Sigmoid colon (tissue), 7 donors: ENCODE data around the gene OR4N5. TPM values are rescaled to one million over a fixed set of nuclear protein-coding genes. Genes with fewer than 3 reads are reported as not detected.
"Not testable (repeated sequence)": the region's sequence is repeated elsewhere in the genome, so short reads cannot be mapped to it uniquely, and the experiment has no call there.

Source experiments
- DNase-seq: peaks from one replicate; pipeline ENCODE4 v3.0.0-alpha.2; 2019
- H3K27ac ChIP-seq, 4 donors: fragments of 200-600 bp; sonication (generic); one replicate each; pipeline ENCODE4 v1.5.1; 2016 to 2019; ENCODE audit warnings: mild to moderate bottlenecking in 1 of 4
- H3K27me3 ChIP-seq, 3 donors: fragments of 200-600 bp; sonication (generic); one replicate each; pipeline ENCODE4 v1.5.1; 2019; ENCODE audit warnings: mild to moderate bottlenecking in 1 of 3
- H3K36me3 ChIP-seq, 4 donors: fragments of 200-600 bp; sonication (generic); one replicate each; pipeline ENCODE4 v1.5.1; 2016 to 2019
- H3K4me1 ChIP-seq, 4 donors: fragments of 200-600 bp; sonication (generic); one replicate each; pipeline ENCODE4 v1.5.1; 2017 to 2019
- H3K4me3 ChIP-seq, 4 donors: fragments of 200-600 bp; sonication (generic); one replicate each; pipeline ENCODE4 v1.5.1; 2017 to 2019; ENCODE audit warnings: mild to moderate bottlenecking in 2 of 4, moderate library complexity in 1 of 4
- H3K9me3 ChIP-seq, 4 donors: fragments of 200-600 bp in 3 of 4; sonication (generic) in 3 of 4; one replicate each; pipeline versions ENCODE4 v1.5.1 to v1.6.1; 2013 to 2019
- CTCF ChIP-seq, 4 experiments: fragments of 450-650 bp in 3 of 4; fragments of 200-600 bp in 1 of 4; IDR thresholded peaks; one replicate each; pipeline ENCODE4 v1.5.1; 2016 to 2019; ENCODE audit warnings: antibody characterized with exemption in 4 of 4, mild to moderate bottlenecking in 3 of 4, moderate library complexity in 2 of 4
- EP300 ChIP-seq, 4 donors: sonication (generic); formaldehyde crosslinking; IDR thresholded peaks; one replicate each; pipeline ENCODE4 v1.6.1; 2017; ENCODE audit warnings: antibody characterized with exemption in 4 of 4
- POLR2A ChIP-seq, 2 donors: fragments of 450-650 bp; IDR thresholded peaks; one replicate each; pipeline ENCODE4 v1.6.1; 2016; ENCODE audit warnings: antibody characterized with exemption in 2 of 2, mild to moderate bottlenecking in 2 of 2, moderate library complexity in 2 of 2
- POLR2AphosphoS5 ChIP-seq, 4 donors: sonication (generic); formaldehyde crosslinking; IDR thresholded peaks; one replicate each; pipeline ENCODE4 v1.6.1; 2017; ENCODE audit warnings: antibody characterized with exemption in 4 of 4
- WGBS, 2 donors: extraction: QIAGEN DNeasy Blood & Tissue Kit; methylation state at CpG; one replicate each; pipeline ENCODE4 v1.1.7; 2013; 5-methylcytosine and 5-hydroxymethylcytosine counted together
- intact Hi-C: fragments of 100-400 bp; cut with DNase I; formaldehyde crosslinking; loops from one replicate; pipeline ENCODE4 v1.15.1; 2023
- polyA plus RNA-seq, 3 donors: library from polyadenylated mRNA; stranded (reverse); fragments of 200-250 nt; gene quantifications; one replicate each; pipeline ENCODE4 v1.2.3, GENCODE V29; 2013
- total RNA-seq, 4 donors: library from RNA; depleted of rRNA; stranded (reverse); fragments of >200 nt; gene quantifications; one replicate each; pipeline ENCODE4 v1.1.0, GENCODE V29; 2016
- donor health status: healthy with polysubstance abuse.
- donor health status: Bipolar disorder and iron deficiency.
- donor health status: healthy.

The OR4N5 gene
- total RNA-seq (not detected), polyA plus RNA-seq (not detected)

GRCh38 chr14:20138520-20138919 is at the start of gene OR4N5:
Gene OR4N5, plus strand, starts transcription at chr14:20138820. Its CDS starts 4,916 bp downstream, at chr14:20143736.
- Histone ChIP-seq H3K27ac (no peak within 1 kb of the TSS), H3K4me3 (no peak within 1 kb of the TSS), H3K36me3 (no peaks in the 10 kb centered on the region), H3K9me3 (no peaks in the 10 kb centered on the region), H3K27me3 (no peaks in the 10 kb centered on the region), H3K4me1 (no peaks in the 10 kb centered on the region)
- 82 to 93% methylated on average over 2 of the region's 2 CpGs for WGBS, 2 donors
- no peak for DNase-seq
- no peak for TF ChIP-seq POLR2A (IDR thresholded peaks at IDR 0.05)
- TF ChIP-seq EP300 (IDR thresholded peaks at IDR 0.05) = no peak
- TF ChIP-seq POLR2AphosphoS5 (IDR thresholded peaks at IDR 0.05) = no peak
- TF ChIP-seq CTCF (IDR thresholded peaks at IDR 0.05) = no peak
- intact Hi-C loops = no loop called here

GRCh38 chr14:20092050-20092449 is 46.6 kb upstream of the OR4N5 start:
- DNase-seq = no peak
- H3K36me3 ChIP-seq = no peaks in the 10 kb centered on the region
- H3K27me3 ChIP-seq = no peaks in the 10 kb centered on the region
- no peaks in the 10 kb centered on the region for H3K9me3 ChIP-seq
- H3K4me3 ChIP-seq = no peak overlapping the region
- no peak overlapping the region for H3K27ac ChIP-seq
- TF ChIP-seq EP300 (IDR thresholded peaks at IDR 0.05) (no peak), CTCF (IDR thresholded peaks at IDR 0.05) (no peak), POLR2AphosphoS5 (IDR thresholded peaks at IDR 0.05) (no peak), POLR2A (IDR thresholded peaks at IDR 0.05) (no peak)
- intact Hi-C loops = no loop called here
- 45 to 52% methylated on average over 4 of the region's 4 CpGs for WGBS, 2 donors
- H3K4me1 ChIP-seq = no peaks in the 10 kb centered on the region

- intact Hi-C loops = no loop called here
- Histone ChIP-seq H3K9me3 (no peaks in the 10 kb centered on the region), H3K27me3 (no peaks in the 10 kb centered on the region), H3K4me3 (no peak overlapping the region), H3K27ac (no peak overlapping the region), H3K4me1 (no peaks in the 10 kb centered on the region), H3K36me3 (no peaks in the 10 kb centered on the region)
- 31 to 34% methylated on average over 4 of the region's 4 CpGs for WGBS, 2 donors
- no peak for DNase-seq
- TF ChIP-seq POLR2A (IDR thresholded peaks at IDR 0.05) = no peak
- no peak for TF ChIP-seq CTCF (IDR thresholded peaks at IDR 0.05)
- no peak for TF ChIP-seq POLR2AphosphoS5 (IDR thresholded peaks at IDR 0.05)
- no peak for TF ChIP-seq EP300 (IDR thresholded peaks at IDR 0.05)
These were observed 45.2 kb upstream of the OR4N5 start for GRCh38 chr14:20093442-20093841.

- intact Hi-C loops, H3K27me3 ChIP-seq, H3K9me3 ChIP-seq, H3K4me1 ChIP-seq, H3K36me3 ChIP-seq, DNase-seq, H3K4me3 ChIP-seq, H3K27ac ChIP-seq: not testable (repeated sequence)
- 89 to 90% methylated on average over 32 of the region's 32 CpGs for WGBS, 2 donors
These were observed 39.5 kb upstream of the OR4N5 start for GRCh38 chr14:20098926-20099770.

GRCh38 chr14:20110438-20110837 is 28.2 kb upstream of the OR4N5 start, which contains the start of gene OR4K17:
Gene OR4K17, plus strand, starts transcription at chr14:20110739. Its CDS starts 6,761 bp downstream, at chr14:20117500.
- Histone ChIP-seq H3K9me3 (no peaks in the 10 kb centered on the region), H3K27ac (no peak within 1 kb of the TSS), H3K27me3 (no peaks in the 10 kb centered on the region), H3K4me1 (no peaks in the 10 kb centered on the region), H3K4me3 (no peak within 1 kb of the TSS), H3K36me3 (no peaks in the 10 kb centered on the region)
- WGBS, 2 donors = 58 to 59% methylated on average over 3 of the region's 3 CpGs
- DNase-seq = no peak
- intact Hi-C loops = no loop called here
- TF ChIP-seq POLR2A (IDR thresholded peaks at IDR 0.05) (no peak), CTCF (IDR thresholded peaks at IDR 0.05) (no peak), POLR2AphosphoS5 (IDR thresholded peaks at IDR 0.05) (no peak), EP300 (IDR thresholded peaks at IDR 0.05) (no peak)
